Measurements from ENCODE around the gene FGF7.

DNA sequence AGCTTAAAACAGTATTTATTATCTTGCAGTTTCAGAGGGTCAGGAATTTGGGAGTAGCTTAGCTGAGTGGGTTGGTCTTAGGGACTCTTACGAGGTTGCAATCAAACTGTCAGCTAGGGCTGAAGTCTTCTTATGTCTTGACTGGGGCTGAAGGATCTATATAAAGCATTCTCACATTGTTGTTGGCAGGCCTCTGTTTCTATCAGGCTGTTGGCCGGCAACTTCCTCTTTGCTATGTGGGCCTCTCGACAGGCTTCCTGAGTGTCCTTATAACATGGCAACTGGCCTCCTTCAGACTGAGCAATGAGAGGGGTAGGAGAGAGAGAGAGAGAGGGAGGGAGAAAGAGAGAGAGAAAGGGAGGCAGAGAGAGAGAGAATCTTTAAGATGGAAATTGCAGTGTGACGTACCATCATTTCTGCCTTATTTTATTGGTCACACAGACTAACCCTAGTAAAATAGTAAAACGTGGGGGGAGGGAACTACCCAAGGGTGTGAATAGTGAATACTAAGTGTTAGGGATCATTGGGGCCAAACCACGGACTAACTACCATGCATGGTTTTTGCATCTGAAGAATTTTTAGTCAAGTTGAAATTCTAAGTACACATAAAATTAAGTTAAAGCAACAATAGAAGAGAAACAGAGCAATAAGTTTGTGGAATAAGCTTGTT, 16.1 kb downstream of the FGF7 start:
- TF ChIP-seq, protein P1, sequence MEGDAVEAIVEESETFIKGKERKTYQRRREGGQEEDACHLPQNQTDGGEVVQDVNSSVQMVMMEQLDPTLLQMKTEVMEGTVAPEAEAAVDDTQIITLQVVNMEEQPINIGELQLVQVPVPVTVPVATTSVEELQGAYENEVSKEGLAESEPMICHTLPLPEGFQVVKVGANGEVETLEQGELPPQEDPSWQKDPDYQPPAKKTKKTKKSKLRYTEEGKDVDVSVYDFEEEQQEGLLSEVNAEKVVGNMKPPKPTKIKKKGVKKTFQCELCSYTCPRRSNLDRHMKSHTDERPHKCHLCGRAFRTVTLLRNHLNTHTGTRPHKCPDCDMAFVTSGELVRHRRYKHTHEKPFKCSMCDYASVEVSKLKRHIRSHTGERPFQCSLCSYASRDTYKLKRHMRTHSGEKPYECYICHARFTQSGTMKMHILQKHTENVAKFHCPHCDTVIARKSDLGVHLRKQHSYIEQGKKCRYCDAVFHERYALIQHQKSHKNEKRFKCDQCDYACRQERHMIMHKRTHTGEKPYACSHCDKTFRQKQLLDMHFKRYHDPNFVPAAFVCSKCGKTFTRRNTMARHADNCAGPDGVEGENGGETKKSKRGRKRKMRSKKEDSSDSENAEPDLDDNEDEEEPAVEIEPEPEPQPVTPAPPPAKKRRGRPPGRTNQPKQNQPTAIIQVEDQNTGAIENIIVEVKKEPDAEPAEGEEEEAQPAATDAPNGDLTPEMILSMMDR (IDR thresholded peaks at IDR 0.05): no peak
- no peak for TF ChIP-seq POLR2A (IDR thresholded peaks at IDR 0.05)

All from body of pancreas (tissue), 4 donors.